GM12865 (cell line): ENCODE measurements around the gene CCDC157.

Experiments used
- DNase-seq: peaks from one replicate; pipeline ENCODE4 v3.0.0; 2010; ENCODE audit warnings: low read depth
- H3K4me3 ChIP-seq: 2 replicates; pipeline ENCODE4 v1.5.1; 2011; ENCODE audit warnings: mild to moderate bottlenecking, low read depth, low read length, control low read depth
- TF ChIP-seq, protein P1 (sequence below): IDR thresholded peaks from 2 replicates; pipeline ENCODE4 v1.5.1; 2011; ENCODE audit warnings: low read length, control low read depth, low read depth, inconsistent platforms; ENCODE audit not compliant: insufficient read depth; ENCODE audit errors: missing control alignments

The CCDC157 gene

DNA sequence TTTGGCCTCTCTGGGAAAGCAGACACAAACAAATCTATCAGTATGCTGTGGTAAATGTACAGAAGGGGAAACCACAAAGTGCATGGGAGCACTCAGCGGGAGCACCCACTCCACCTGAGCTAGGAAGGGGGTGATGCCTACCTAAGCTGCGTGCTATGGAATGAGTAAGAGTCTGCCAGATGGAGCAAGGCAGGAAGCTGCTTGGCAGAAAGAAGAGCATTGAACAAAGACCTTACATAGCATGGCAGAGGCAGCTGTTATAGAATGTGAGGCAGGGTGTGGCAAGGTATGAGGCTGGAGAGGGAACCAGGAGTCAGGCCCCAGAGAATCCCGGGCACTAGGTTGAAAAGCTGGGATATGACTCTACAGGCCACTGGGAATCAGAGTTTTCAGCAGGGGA is 55.0 kb downstream of the CCDC157 start:
- H3K4me3 ChIP-seq: no peak overlapping the region
- no peak for DNase-seq
- TF ChIP-seq, protein P1, sequence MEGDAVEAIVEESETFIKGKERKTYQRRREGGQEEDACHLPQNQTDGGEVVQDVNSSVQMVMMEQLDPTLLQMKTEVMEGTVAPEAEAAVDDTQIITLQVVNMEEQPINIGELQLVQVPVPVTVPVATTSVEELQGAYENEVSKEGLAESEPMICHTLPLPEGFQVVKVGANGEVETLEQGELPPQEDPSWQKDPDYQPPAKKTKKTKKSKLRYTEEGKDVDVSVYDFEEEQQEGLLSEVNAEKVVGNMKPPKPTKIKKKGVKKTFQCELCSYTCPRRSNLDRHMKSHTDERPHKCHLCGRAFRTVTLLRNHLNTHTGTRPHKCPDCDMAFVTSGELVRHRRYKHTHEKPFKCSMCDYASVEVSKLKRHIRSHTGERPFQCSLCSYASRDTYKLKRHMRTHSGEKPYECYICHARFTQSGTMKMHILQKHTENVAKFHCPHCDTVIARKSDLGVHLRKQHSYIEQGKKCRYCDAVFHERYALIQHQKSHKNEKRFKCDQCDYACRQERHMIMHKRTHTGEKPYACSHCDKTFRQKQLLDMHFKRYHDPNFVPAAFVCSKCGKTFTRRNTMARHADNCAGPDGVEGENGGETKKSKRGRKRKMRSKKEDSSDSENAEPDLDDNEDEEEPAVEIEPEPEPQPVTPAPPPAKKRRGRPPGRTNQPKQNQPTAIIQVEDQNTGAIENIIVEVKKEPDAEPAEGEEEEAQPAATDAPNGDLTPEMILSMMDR: no peak

DNA sequence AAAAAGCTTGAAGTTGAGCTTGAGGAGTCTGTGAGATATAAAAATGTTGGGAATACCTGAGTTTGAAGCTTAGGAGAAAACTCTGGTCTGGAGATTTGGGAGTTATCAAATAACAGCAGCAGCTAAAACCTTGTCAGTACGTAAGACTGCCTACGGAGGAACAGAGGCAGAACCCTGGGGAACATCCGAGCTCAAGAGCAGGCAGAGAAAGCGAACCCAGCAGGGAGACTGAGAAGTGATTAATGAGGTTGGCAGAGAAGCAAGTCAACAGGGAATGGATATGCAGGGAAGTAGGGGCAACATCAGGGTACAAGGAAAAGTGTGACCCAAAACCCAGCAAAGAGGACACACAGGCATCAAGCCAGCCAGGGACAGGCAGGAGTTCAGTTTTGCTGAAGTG is 56.2 kb downstream of the CCDC157 start:
- DNase-seq: no peak
- H3K4me3 ChIP-seq: no peak overlapping the region
- TF ChIP-seq, protein P1: no peak

DNA sequence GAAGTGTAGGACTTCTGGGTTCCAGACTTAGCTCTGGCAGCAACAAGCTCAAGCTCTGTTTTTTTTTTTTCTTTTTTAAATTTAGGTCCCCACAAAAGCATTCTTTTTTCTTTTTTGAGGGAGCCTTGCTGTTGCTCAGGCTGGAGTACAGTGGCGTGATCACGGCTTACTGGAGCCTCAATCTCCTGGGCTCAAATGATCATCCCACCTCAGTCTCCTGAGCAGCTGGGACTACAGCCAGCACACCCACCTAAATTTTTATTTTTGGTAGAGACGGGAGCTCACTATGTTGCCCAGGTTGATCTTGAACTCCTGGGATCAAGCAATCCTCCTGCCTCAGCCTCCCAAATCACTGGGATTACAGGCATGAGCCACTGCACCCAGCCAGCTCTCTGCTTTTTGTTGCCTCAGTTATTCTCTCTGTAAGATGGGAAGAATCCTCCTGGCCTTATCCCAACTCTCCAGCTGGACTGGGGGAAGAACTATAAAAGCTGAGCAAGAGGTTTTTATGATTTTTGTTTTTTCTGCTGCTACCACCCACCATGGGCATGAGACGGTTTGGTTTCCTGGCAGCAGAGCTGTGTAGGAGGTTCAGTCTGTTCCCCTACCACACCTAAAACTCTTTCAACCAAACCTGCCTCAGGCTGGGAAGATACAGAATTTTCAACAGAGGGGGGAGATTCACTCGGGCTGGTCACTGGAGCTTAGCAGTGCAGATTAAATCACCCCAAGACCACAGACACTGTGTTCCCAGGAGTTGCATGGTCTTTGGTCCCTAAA is 57.1 kb downstream of the CCDC157 start:
- no peak for DNase-seq
- no peak overlapping the region for H3K4me3 ChIP-seq
- TF ChIP-seq, protein P1: no peak

DNA sequence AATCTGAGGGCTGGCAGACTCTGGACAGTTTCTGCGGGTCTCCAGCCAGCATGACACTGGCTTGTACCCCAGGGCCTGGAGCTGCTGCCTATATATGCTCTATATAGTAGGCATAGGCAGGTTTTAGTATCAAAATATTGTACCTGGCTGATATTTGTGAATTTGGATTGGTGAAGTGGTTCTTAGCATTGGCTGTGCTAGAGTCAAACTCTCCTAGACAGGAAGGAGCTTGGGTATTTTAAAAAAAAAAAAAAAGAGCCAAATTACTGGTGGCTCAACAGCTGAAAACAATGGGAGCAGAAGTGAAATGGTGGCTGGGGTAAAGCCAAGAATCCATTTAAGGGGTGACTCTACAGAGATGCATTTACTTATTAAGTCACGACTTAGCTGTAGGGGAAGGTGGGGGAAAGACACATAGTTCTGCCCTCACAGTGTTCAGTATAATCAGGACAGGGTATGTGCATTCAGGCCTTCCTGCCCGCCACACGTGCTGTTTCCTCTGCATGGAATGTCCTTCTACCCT is 57.8 kb downstream of the CCDC157 start:
- DNase-seq: no peak
- TF ChIP-seq, protein P1: no peak
- no peak overlapping the region for H3K4me3 ChIP-seq

DNA sequence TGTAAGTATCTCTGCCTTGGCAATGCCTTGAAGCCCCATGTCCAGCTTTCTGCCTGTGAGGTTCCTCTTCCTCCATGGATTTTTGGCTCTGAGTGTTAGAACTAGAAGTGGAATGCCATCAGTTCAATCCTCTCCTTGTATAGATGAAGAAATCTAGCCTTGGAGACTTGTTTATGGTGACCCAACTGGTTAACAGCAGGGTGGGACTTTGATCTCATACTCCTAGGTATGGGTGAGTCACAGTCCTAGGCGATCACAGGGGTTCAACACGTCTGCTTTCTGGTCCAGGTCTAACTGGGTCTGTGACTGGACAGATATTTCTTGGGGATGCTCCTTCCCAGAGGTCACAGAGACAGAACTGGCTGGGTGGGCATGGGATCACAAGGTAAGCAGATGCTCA is 59.6 kb downstream of the CCDC157 start:
- TF ChIP-seq, protein P1: no peak
- H3K4me3 ChIP-seq: no peak overlapping the region
- no peak for DNase-seq

DNA sequence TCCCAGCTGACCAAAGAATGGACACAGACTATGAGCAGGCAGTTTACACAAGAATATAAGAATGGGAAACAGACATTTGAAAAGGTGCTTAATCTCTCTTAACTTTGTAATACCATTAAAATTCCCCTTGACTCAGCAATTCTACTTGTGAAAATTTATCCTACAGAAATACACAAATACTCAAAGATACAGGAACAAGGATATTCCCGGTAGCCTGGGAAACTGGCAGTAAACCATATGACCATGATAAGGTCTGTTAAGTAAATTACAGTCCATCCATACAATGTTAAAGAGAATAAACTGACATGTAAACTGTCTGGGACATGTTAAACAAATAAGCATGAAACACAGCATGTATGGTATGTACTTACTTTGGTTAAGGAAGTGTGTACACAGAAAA is 60.0 kb downstream of the CCDC157 start:
- no peak for DNase-seq
- TF ChIP-seq, protein P1: no peak
- no peak overlapping the region for H3K4me3 ChIP-seq

DNA sequence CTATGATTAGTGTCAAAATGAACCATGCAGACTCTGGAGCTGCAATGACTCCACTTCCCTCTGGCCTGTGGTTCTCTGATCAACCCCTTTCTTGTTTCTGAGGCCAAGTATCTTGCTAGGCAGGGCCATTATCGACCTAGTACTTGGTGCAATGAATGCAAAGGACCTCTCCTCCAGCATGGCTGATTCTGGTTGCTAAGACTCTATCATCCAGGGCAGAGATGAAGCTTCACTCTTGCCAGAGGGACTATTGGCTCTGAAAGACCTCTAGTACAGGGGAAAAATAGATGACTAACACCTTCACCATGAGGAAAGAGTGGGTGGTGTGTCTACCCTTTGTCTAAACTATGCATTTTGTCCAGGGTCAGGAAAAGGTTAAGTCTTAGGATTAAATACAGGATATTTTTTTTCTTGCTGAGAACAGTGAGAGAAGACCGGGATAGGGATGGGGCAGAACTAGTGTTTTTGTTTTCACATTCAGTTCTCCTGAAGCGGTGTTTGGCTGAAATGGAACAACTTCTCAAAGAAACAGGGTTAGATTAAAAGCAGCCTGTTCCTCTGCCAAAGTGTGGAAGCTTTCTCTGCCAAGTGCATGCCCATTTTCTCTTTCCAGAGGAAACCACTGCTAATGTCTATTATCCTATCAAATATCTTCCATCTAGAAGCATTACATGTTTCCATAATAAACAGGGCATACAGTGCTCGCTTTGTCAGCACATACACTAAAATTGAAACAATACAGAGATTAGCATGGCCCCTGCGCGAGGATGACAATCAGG is 63.7 kb downstream of the CCDC157 start:
- no peak overlapping the region for H3K4me3 ChIP-seq
- TF ChIP-seq, protein P1: no peak
- DNase-seq: no peak
